GM23338 (cell line): ENCODE results near the gene ETV6. TPM values are rescaled to one million over a fixed set of nuclear protein-coding genes. Genes with fewer than 3 reads are reported as not detected.

ENCODE experiments used
- ATAC-seq: fragments of 200-7000 bp; cut with Tn5 transposase; 3 replicates; pipeline ENCODE4 v1.9.1; 2020
- DNase-seq: peaks from one replicate; pipeline ENCODE4 v3.0.0-alpha.2; 2015; ENCODE audit warnings: low spot score
- H2AFZ ChIP-seq: fragments of 200-600 bp; sonication (generic); 2 replicates; pipeline ENCODE4 v1.8.0; 2016; ENCODE audit warnings: antibody characterized with exemption, mild to moderate bottlenecking, moderate library complexity
- H3F3A ChIP-seq: fragments of 200-600 bp; sonication (generic); replicated peaks from 2 replicates; pipeline ENCODE4 v1.8.0; 2017; ENCODE audit warnings: antibody characterized with exemption, mixed run types, low read depth
- H3K27ac ChIP-seq: fragments of 200-600 bp; sonication (generic); 2 replicates; pipeline ENCODE4 v1.6.1; 2016; ENCODE audit warnings: low read depth
- H3K27me3 ChIP-seq: fragments of 200-600 bp; sonication (generic); 2 replicates; pipeline ENCODE4 v1.8.0; 2016; ENCODE audit warnings: mild to moderate bottlenecking, mixed run types, moderate library complexity; ENCODE audit not compliant: insufficient read depth
- H3K36me3 ChIP-seq: fragments of 200-600 bp; sonication (generic); 2 replicates; pipeline ENCODE4 v1.8.0; 2016; ENCODE audit warnings: mild to moderate bottlenecking; ENCODE audit not compliant: insufficient read depth
- H3K4me1 ChIP-seq: fragments of 200-600 bp; sonication (generic); 2 replicates; pipeline ENCODE4 v1.8.0; 2016; ENCODE audit warnings: mild to moderate bottlenecking, moderate library complexity; ENCODE audit not compliant: insufficient read depth
- H3K4me2 ChIP-seq: fragments of 200-600 bp; sonication (generic); 2 replicates; pipeline ENCODE4 v1.7.1; 2017; ENCODE audit warnings: mixed run types
- H3K4me3 ChIP-seq: fragments of 200-600 bp; sonication (generic); 2 replicates; pipeline ENCODE4 v1.6.1; 2016; ENCODE audit warnings: mixed run types
- H3K79me2 ChIP-seq: fragments of 200-600 bp; sonication (generic); replicated peaks from 2 replicates; pipeline ENCODE4 v1.8.0; 2017; ENCODE audit warnings: mild to moderate bottlenecking; ENCODE audit not compliant: insufficient read depth
- H3K9me2 ChIP-seq: fragments of 200-600 bp; sonication (generic); 2 replicates; pipeline ENCODE4 v1.8.0; 2017; ENCODE audit not compliant: insufficient read depth
- H4K20me1 ChIP-seq: fragments of 200-600 bp; sonication (generic); replicated peaks from 2 replicates; pipeline ENCODE4 v1.8.0; 2017; ENCODE audit warnings: mild to moderate bottlenecking; ENCODE audit not compliant: insufficient read depth
- H3K27ac Mint-ChIP-seq: 2 replicates; pipeline ENCODE4 v1.8.0; 2020; ENCODE audit warnings: inconsistent platforms, mild to moderate bottlenecking, moderate library complexity, mixed read lengths
- H3K27me3 Mint-ChIP-seq: 3 replicates; pipeline ENCODE4 v1.8.0; 2022; ENCODE audit warnings: low read depth, mild to moderate bottlenecking, moderate library complexity, mixed read lengths, inconsistent platforms; ENCODE audit not compliant: insufficient read depth, poor library complexity
- H3K36me3 Mint-ChIP-seq: 3 replicates; pipeline ENCODE4 v1.8.0; 2021; ENCODE audit warnings: low read depth, mild to moderate bottlenecking, inconsistent platforms, moderate library complexity, mixed read lengths
- H3K4me1 Mint-ChIP-seq: 3 replicates; pipeline ENCODE4 v1.8.0; 2020; ENCODE audit warnings: mild to moderate bottlenecking, inconsistent platforms, mixed read lengths
- H3K4me3 Mint-ChIP-seq: 3 replicates; pipeline ENCODE4 v1.8.0; 2021; ENCODE audit warnings: moderate library complexity, mild to moderate bottlenecking, inconsistent platforms, mixed read lengths
- H3K9me3 Mint-ChIP-seq: 3 replicates; pipeline ENCODE4 v1.8.0; 2020; ENCODE audit warnings: moderate library complexity, mild to moderate bottlenecking, inconsistent platforms, mixed read lengths
- CREB1 ChIP-seq: fragments of 250-450 bp; sonication (Bioruptor Pico); IDR thresholded peaks from 2 replicates; pipeline ENCODE4 v1.5.0; 2020; ENCODE audit warnings: low read depth, mild to moderate bottlenecking, moderate library complexity
- EZH2 ChIP-seq: fragments of 200-600 bp; sonication (generic); IDR thresholded peaks from one replicate; pipeline ENCODE4 v1.8.0; 2017; ENCODE audit warnings: antibody characterized with exemption, mild to moderate bottlenecking, low read depth; ENCODE audit not compliant: unreplicated experiment
- EZH2phosphoT487 ChIP-seq: fragments of 200-600 bp; sonication (generic); IDR thresholded peaks from one replicate; pipeline ENCODE4 v1.8.1; 2018; ENCODE audit warnings: antibody characterized with exemption; ENCODE audit not compliant: unreplicated experiment
- JUNB ChIP-seq: IDR thresholded peaks from one replicate; pipeline ENCODE4 v1.6.1; 2016; ENCODE audit warnings: antibody characterized with exemption; ENCODE audit not compliant: unreplicated experiment
- NANOG ChIP-seq: IDR thresholded peaks from 2 replicates; pipeline ENCODE4 v1.6.1; 2016; ENCODE audit warnings: antibody characterized with exemption, borderline replicate concordance
- POLR2AphosphoS5 ChIP-seq: IDR thresholded peaks from 2 replicates; pipeline ENCODE4 v1.6.1; 2016; ENCODE audit warnings: antibody characterized with exemption, low read depth
- STAT1 ChIP-seq: IDR thresholded peaks from one replicate; pipeline ENCODE4 v1.6.1; 2016; ENCODE audit warnings: antibody characterized with exemption; ENCODE audit not compliant: unreplicated experiment
- ZNF114 ChIP-seq: fragments of 250-450 bp; sonication (Bioruptor Pico); IDR thresholded peaks from 2 replicates; pipeline ENCODE4 v1.5.0; 2020; ENCODE audit warnings: mild to moderate bottlenecking, moderate library complexity
- ZNF331 ChIP-seq: fragments of 250-450 bp; sonication (Bioruptor Pico); IDR thresholded peaks from 2 replicates; pipeline ENCODE4 v1.5.0; 2020; ENCODE audit warnings: low read depth, mild to moderate bottlenecking, moderate library complexity
- polyA plus RNA-seq: library from polyadenylated mRNA; unstranded; fragments of >200 nt; fragmentation: Nextera tagmentation; extraction: Ambion mirVana; gene quantifications from 2 replicates; pipeline ENCODE4 v1.2.1, GENCODE V29; 2016
- total RNA-seq: library from RNA; depleted of rRNA; stranded (reverse); fragments of >200 nt; shearing (Covaris generic); gene quantifications from 2 replicates; pipeline ENCODE4 v1.2.3, GENCODE V29; 2014
- TF ChIP-seq, protein P1 (sequence below): fragments of 250-450 bp; sonication (Bioruptor Pico); IDR thresholded peaks from 2 replicates; pipeline ENCODE4 v1.5.0; 2020; ENCODE audit warnings: mild to moderate bottlenecking, moderate library complexity
- TF ChIP-seq, protein P2 (sequence below), 2 experiments: fragments of 200-600 bp in 1 of 2; sonication (generic) in 1 of 2; conservative IDR thresholded peaks; 2 replicates each; pipeline versions ENCODE4 v1.5.1 to v1.6.1; 2016 to 2017; ENCODE audit warnings: antibody characterized with exemption in 2 of 2, low read depth in 2 of 2, mild to moderate bottlenecking in 2 of 2, moderate library complexity in 1 of 2
- TF ChIP-seq, protein P3 (sequence below): IDR thresholded peaks from one replicate; pipeline ENCODE4 v1.6.1; 2018; ENCODE audit warnings: antibody characterized with exemption; ENCODE audit not compliant: unreplicated experiment
- TF ChIP-seq, protein P4 (sequence below): IDR thresholded peaks from 2 replicates; pipeline ENCODE4 v1.6.1; 2016; ENCODE audit warnings: antibody characterized with exemption

ETV6 gene
- total and polyA plus RNA-seq, 2 experiments from 2014 or later, result 7.5 to 15.1 TPM

DNA sequence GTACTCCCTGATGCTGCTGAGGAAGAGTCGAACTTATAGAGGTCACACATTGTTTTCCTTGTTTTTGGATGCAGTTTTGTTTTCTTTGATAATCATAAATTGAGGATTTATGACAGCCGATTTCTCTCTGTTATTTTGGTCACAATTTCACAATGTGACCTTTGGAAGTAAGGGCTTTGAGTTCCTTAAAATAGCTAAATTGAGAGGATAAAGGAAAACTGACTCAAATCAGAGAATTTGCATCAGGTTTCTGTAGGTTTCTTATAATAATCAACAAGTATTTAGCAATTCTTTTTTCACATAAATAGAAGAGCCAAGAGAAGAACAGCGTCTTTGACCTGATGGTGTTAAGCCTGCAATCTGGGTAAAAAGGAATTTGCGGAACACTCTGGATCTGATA is 66.1 kb downstream of the ETV6 start:
- Histone ChIP-seq H3F3A (no peaks in the 10 kb centered on the region), H3K4me1 (peaks cover 24% of the 10 kb centered on the region), H3K27me3 (no peaks in the 10 kb centered on the region), H2AFZ (no peak overlapping the region), H3K9me2 (0 out of 2 replicates have a peak, but pooled peaks cover 4% of the 10 kb centered on the region), H3K36me3 (no peaks in the 10 kb centered on the region), H3K27ac (no peak overlapping the region), H3K4me2 (no peak overlapping the region), H3K79me2 (peaks cover 14% of the 10 kb centered on the region; the same call in 1 of the 2 replicates), H4K20me1 (no peaks in the 10 kb centered on the region; the same call in 1 of the 2 replicates), H3K4me3 (no peak overlapping the region)
- ATAC-seq (no peak), DNase-seq (no peak)
- Mint-ChIP-seq H3K36me3 (no peaks in the 10 kb centered on the region; the same call in 2 of the 3 replicates), H3K4me1 (peaks cover 28% of the 10 kb centered on the region), H3K4me3 (no peak overlapping the region), H3K27me3 (peaks cover 13% of the 10 kb centered on the region), H3K9me3 (no peaks in the 10 kb centered on the region), H3K27ac (no peak overlapping the region)
- TF ChIP-seq, protein P1, sequence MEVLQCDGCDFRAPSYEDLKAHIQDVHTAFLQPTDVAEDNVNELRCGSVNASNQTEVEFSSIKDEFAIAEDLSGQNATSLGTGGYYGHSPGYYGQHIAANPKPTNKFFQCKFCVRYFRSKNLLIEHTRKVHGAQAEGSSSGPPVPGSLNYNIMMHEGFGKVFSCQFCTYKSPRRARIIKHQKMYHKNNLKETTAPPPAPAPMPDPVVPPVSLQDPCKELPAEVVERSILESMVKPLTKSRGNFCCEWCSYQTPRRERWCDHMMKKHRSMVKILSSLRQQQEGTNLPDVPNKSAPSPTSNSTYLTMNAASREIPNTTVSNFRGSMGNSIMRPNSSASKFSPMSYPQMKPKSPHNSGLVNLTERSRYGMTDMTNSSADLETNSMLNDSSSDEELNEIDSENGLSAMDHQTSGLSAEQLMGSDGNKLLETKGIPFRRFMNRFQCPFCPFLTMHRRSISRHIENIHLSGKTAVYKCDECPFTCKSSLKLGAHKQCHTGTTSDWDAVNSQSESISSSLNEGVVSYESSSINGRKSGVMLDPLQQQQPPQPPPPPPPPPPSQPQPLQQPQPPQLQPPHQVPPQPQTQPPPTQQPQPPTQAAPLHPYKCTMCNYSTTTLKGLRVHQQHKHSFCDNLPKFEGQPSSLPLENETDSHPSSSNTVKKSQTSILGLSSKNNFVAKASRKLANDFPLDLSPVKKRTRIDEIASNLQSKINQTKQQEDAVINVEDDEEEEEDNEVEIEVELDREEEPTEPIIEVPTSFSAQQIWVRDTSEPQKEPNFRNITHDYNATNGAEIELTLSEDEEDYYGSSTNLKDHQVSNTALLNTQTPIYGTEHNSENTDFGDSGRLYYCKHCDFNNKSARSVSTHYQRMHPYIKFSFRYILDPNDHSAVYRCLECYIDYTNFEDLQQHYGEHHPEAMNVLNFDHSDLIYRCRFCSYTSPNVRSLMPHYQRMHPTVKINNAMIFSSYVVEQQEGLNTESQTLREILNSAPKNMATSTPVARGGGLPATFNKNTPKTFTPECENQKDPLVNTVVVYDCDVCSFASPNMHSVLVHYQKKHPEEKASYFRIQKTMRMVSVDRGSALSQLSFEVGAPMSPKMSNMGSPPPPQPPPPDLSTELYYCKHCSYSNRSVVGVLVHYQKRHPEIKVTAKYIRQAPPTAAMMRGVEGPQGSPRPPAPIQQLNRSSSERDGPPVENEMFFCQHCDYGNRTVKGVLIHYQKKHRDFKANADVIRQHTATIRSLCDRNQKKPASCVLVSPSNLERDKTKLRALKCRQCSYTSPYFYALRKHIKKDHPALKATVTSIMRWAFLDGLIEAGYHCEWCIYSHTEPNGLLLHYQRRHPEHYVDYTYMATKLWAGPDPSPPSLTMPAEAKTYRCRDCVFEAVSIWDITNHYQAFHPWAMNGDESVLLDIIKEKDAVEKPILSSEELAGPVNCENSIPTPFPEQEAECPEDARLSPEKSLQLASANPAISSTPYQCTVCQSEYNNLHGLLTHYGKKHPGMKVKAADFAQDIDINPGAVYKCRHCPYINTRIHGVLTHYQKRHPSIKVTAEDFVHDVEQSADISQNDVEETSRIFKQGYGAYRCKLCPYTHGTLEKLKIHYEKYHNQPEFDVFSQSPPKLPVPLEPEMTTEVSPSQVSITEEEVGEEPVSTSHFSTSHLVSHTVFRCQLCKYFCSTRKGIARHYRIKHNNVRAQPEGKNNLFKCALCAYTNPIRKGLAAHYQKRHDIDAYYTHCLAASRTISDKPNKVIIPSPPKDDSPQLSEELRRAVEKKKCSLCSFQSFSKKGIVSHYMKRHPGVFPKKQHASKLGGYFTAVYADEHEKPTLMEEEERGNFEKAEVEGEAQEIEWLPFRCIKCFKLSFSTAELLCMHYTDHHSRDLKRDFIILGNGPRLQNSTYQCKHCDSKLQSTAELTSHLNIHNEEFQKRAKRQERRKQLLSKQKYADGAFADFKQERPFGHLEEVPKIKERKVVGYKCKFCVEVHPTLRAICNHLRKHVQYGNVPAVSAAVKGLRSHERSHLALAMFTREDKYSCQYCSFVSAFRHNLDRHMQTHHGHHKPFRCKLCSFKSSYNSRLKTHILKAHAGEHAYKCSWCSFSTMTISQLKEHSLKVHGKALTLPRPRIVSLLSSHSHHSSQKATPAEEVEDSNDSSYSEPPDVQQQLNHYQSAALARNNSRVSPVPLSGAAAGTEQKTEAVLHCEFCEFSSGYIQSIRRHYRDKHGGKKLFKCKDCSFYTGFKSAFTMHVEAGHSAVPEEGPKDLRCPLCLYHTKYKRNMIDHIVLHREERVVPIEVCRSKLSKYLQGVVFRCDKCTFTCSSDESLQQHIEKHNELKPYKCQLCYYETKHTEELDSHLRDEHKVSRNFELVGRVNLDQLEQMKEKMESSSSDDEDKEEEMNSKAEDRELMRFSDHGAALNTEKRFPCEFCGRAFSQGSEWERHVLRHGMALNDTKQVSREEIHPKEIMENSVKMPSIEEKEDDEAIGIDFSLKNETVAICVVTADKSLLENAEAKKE (CRISPR knock-in tag), result no peak
- no peak for TF ChIP-seq CREB1 (CRISPR knock-in tag)
- TF ChIP-seq, protein P2, sequence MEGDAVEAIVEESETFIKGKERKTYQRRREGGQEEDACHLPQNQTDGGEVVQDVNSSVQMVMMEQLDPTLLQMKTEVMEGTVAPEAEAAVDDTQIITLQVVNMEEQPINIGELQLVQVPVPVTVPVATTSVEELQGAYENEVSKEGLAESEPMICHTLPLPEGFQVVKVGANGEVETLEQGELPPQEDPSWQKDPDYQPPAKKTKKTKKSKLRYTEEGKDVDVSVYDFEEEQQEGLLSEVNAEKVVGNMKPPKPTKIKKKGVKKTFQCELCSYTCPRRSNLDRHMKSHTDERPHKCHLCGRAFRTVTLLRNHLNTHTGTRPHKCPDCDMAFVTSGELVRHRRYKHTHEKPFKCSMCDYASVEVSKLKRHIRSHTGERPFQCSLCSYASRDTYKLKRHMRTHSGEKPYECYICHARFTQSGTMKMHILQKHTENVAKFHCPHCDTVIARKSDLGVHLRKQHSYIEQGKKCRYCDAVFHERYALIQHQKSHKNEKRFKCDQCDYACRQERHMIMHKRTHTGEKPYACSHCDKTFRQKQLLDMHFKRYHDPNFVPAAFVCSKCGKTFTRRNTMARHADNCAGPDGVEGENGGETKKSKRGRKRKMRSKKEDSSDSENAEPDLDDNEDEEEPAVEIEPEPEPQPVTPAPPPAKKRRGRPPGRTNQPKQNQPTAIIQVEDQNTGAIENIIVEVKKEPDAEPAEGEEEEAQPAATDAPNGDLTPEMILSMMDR (conservative IDR thresholded peaks at IDR 0.05; ENCODE audit: low read depth in 2 of 2), result no peak
- TF ChIP-seq ZNF331 (CRISPR knock-in tag), result no peak
- no peak for TF ChIP-seq STAT1
- no peak for TF ChIP-seq ZNF114 (CRISPR knock-in tag)
- no peak for TF ChIP-seq EZH2
- no peak for TF ChIP-seq EZH2phosphoT487
- TF ChIP-seq, protein P3, sequence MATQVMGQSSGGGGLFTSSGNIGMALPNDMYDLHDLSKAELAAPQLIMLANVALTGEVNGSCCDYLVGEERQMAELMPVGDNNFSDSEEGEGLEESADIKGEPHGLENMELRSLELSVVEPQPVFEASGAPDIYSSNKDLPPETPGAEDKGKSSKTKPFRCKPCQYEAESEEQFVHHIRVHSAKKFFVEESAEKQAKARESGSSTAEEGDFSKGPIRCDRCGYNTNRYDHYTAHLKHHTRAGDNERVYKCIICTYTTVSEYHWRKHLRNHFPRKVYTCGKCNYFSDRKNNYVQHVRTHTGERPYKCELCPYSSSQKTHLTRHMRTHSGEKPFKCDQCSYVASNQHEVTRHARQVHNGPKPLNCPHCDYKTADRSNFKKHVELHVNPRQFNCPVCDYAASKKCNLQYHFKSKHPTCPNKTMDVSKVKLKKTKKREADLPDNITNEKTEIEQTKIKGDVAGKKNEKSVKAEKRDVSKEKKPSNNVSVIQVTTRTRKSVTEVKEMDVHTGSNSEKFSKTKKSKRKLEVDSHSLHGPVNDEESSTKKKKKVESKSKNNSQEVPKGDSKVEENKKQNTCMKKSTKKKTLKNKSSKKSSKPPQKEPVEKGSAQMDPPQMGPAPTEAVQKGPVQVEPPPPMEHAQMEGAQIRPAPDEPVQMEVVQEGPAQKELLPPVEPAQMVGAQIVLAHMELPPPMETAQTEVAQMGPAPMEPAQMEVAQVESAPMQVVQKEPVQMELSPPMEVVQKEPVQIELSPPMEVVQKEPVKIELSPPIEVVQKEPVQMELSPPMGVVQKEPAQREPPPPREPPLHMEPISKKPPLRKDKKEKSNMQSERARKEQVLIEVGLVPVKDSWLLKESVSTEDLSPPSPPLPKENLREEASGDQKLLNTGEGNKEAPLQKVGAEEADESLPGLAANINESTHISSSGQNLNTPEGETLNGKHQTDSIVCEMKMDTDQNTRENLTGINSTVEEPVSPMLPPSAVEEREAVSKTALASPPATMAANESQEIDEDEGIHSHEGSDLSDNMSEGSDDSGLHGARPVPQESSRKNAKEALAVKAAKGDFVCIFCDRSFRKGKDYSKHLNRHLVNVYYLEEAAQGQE, result no peak
- TF ChIP-seq, protein P4, sequence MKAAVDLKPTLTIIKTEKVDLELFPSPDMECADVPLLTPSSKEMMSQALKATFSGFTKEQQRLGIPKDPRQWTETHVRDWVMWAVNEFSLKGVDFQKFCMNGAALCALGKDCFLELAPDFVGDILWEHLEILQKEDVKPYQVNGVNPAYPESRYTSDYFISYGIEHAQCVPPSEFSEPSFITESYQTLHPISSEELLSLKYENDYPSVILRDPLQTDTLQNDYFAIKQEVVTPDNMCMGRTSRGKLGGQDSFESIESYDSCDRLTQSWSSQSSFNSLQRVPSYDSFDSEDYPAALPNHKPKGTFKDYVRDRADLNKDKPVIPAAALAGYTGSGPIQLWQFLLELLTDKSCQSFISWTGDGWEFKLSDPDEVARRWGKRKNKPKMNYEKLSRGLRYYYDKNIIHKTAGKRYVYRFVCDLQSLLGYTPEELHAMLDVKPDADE, result no peak
- TF ChIP-seq POLR2AphosphoS5, result no peak
- TF ChIP-seq JUNB, result no peak
- no peak for TF ChIP-seq NANOG
